IMR-90 (cell line): ENCODE results near the gene IFI35. TPM values are rescaled to one million over a fixed set of nuclear protein-coding genes. Genes with fewer than 3 reads are reported as not detected.
A peak's percentile ranks its signal among the peaks of the same experiment; 100 is the strongest.

Experiments used
- ATAC-seq: fragments of 200-7000 bp; cut with Tn5 transposase; 2 replicates; pipeline ENCODE4 v1.9.1; 2020; ENCODE audit warnings: low read depth, mild to moderate bottlenecking, moderate library complexity
- BruUV-seq: library from RNA; stranded (reverse); fragments of 400-500 nt; replicated peaks from 2 replicates; lab custom pipeline; 2021; lab: Mats Ljungman, UMichigan
- CTCF ChIA-PET: fragments of 300-600 bp; formaldehyde crosslinking; extraction: SDS; loops from one replicate; lab custom pipeline; 2021; ENCODE audit warnings: antibody characterized with exemption; lab: Yijun Ruan, JAX
- POLR2A ChIA-PET: fragments of 300-600 bp; sonication (Branson Sonifier 250); formaldehyde crosslinking; loops from one replicate; lab custom pipeline; 2022; ENCODE audit warnings: antibody characterized with exemption; ENCODE audit not compliant: unreplicated experiment; lab: Charles Lee
- DNase-seq: peaks from one replicate; pipeline ENCODE4 v3.0.0; 2013
- H2AFZ ChIP-seq: replicated peaks from 2 replicates; pipeline ENCODE3; 2013; ENCODE audit warnings: low read length, mild to moderate bottlenecking; ENCODE audit not compliant: poor library complexity
- H2AK5ac ChIP-seq: 2 replicates; pipeline ENCODE4 v1.6.1; 2013; ENCODE audit warnings: low read depth, low read length, inconsistent platforms
- H2AK9ac ChIP-seq: replicated peaks from 2 replicates; pipeline ENCODE3; 2013; ENCODE audit warnings: mild to moderate bottlenecking, low read depth, low read length, moderate library complexity; ENCODE audit not compliant: poor library complexity
- H2BK120ac ChIP-seq: 2 replicates; pipeline ENCODE4 v1.6.1; 2013; ENCODE audit warnings: low read depth, low read length, inconsistent platforms
- H2BK15ac ChIP-seq: 3 replicates; pipeline ENCODE4 v1.6.1; 2013; ENCODE audit warnings: low read depth, low read length, inconsistent platforms
- H2BK20ac ChIP-seq: 2 replicates; pipeline ENCODE4 v1.6.1; 2013; ENCODE audit warnings: low read depth, mild to moderate bottlenecking, inconsistent platforms, low read length, moderate library complexity
- H2BK5ac ChIP-seq: 2 replicates; pipeline ENCODE4 v1.6.1; 2013; ENCODE audit warnings: mild to moderate bottlenecking, low read depth, low read length, inconsistent platforms; ENCODE audit not compliant: poor library complexity, severe bottlenecking
- H3K14ac ChIP-seq: replicated peaks from 2 replicates; pipeline ENCODE4 v1.6.1; 2013; ENCODE audit warnings: low read depth, low read length, inconsistent platforms
- H3K18ac ChIP-seq: 2 replicates; pipeline ENCODE4 v1.6.1; 2013; ENCODE audit warnings: low read depth, low read length, control low read depth
- H3K23ac ChIP-seq: 2 replicates; pipeline ENCODE4 v1.6.1; 2013; ENCODE audit warnings: low read depth, low read length, inconsistent platforms
- H3K27ac ChIP-seq: 2 replicates; pipeline ENCODE4 v1.5.1; 2013; ENCODE audit warnings: mild to moderate bottlenecking, control low read depth, low read length; ENCODE audit not compliant: insufficient read depth
- H3K27me3 ChIP-seq: 2 replicates; pipeline ENCODE4 v1.6.1; 2013; ENCODE audit warnings: low read length; ENCODE audit not compliant: control insufficient read depth, insufficient read depth
- H3K36me3 ChIP-seq: 2 replicates; pipeline ENCODE4 v1.6.1; 2013; ENCODE audit warnings: low read length, mixed read lengths; ENCODE audit not compliant: control insufficient read depth, insufficient read depth
- H3K4ac ChIP-seq: 2 replicates; pipeline ENCODE4 v1.6.1; 2013; ENCODE audit warnings: low read depth, low read length, inconsistent platforms
- H3K4me1 ChIP-seq: 2 replicates; pipeline ENCODE4 v1.6.1; 2013; ENCODE audit warnings: low read length, mixed read lengths; ENCODE audit not compliant: control insufficient read depth, insufficient read depth
- H3K4me2 ChIP-seq: 2 replicates; pipeline ENCODE4 v1.6.1; 2013; ENCODE audit warnings: low read depth, mild to moderate bottlenecking, control low read depth, low read length, moderate library complexity
- H3K4me3 ChIP-seq: 2 replicates; pipeline ENCODE4 v1.5.1; 2013; ENCODE audit warnings: low read depth, mild to moderate bottlenecking, control low read depth, low read length, moderate library complexity; ENCODE audit not compliant: insufficient read depth
- H3K56ac ChIP-seq: 2 replicates; pipeline ENCODE4 v1.6.1; 2013; ENCODE audit warnings: low read length, inconsistent platforms; ENCODE audit not compliant: insufficient read depth; ENCODE audit errors: extremely low read depth
- H3K79me1 ChIP-seq, 2 experiments: 2 replicates each; pipeline ENCODE4 v1.6.1; 2013; ENCODE audit warnings: low read length in 2 of 2, inconsistent platforms in 1 of 2, low read depth in 1 of 2
- H3K9ac ChIP-seq: 2 replicates; pipeline ENCODE4 v1.6.1; 2013; ENCODE audit warnings: low read depth, low read length, control low read depth
- H3K9me1 ChIP-seq: 2 replicates; pipeline ENCODE4 v1.6.1; 2013; ENCODE audit warnings: low read length, inconsistent platforms; ENCODE audit not compliant: insufficient read depth
- H3K9me3 ChIP-seq: 2 replicates; pipeline ENCODE4 v1.6.1; 2013; ENCODE audit warnings: low read length; ENCODE audit not compliant: control insufficient read depth, insufficient read depth
- H4K20me1 ChIP-seq: 2 replicates; pipeline ENCODE4 v1.6.1; 2013; ENCODE audit warnings: low read length, inconsistent platforms; ENCODE audit not compliant: insufficient read depth
- H4K5ac ChIP-seq: 2 replicates; pipeline ENCODE4 v1.6.1; 2013; ENCODE audit warnings: mild to moderate bottlenecking, low read depth, low read length, control low read depth
- H4K8ac ChIP-seq, 2 experiments: 2 replicates each; pipeline ENCODE4 v1.6.1; 2013; ENCODE audit warnings: low read depth in 2 of 2, low read length in 2 of 2, control low read depth in 1 of 2, inconsistent platforms in 1 of 2
- H4K91ac ChIP-seq: 2 replicates; pipeline ENCODE4 v1.6.1; 2013; ENCODE audit warnings: low read depth, low read length, inconsistent platforms; ENCODE audit not compliant: insufficient read depth
- BHLHE40 ChIP-seq: fragments of 150-350 bp; IDR thresholded peaks from 2 replicates; pipeline ENCODE4 v1.6.1; 2016; ENCODE audit warnings: mild to moderate bottlenecking, low read depth, low read length
- CEBPB ChIP-seq: IDR thresholded peaks from 2 replicates; pipeline ENCODE4 v1.6.1; 2012; ENCODE audit warnings: low read depth, low read length, improper control_type of control experiment
- CHD1 ChIP-seq: IDR thresholded peaks from 2 replicates; pipeline ENCODE4 v1.6.1; 2012; ENCODE audit warnings: low read depth, low read length, improper control_type of control experiment
- CTCF ChIP-seq: conservative IDR thresholded peaks from 2 replicates; pipeline ENCODE4 v1.5.1; 2012; ENCODE audit warnings: mild to moderate bottlenecking, low read depth, low read length, improper control_type of control experiment
- MAFK ChIP-seq: IDR thresholded peaks from 2 replicates; pipeline ENCODE4 v1.6.1; 2012; ENCODE audit warnings: low read depth, low read length, improper control_type of control experiment
- MAZ ChIP-seq: IDR thresholded peaks from 2 replicates; pipeline ENCODE4 v1.6.1; 2012; ENCODE audit warnings: low read depth, mild to moderate bottlenecking, low read length, improper control_type of control experiment, moderate library complexity, borderline replicate concordance
- MXI1 ChIP-seq: IDR thresholded peaks from 2 replicates; pipeline ENCODE4 v1.6.1; 2012; ENCODE audit warnings: low read depth, mild to moderate bottlenecking, low read length, moderate library complexity, borderline replicate concordance
- NFE2L2 ChIP-seq: fragments of 150-350 bp; IDR thresholded peaks from 2 replicates; pipeline ENCODE4 v1.6.1; 2016; ENCODE audit warnings: low read depth, mild to moderate bottlenecking, low read length
- POLR2A ChIP-seq: IDR thresholded peaks from 2 replicates; pipeline ENCODE4 v1.6.1; 2012; ENCODE audit warnings: mild to moderate bottlenecking, low read depth, low read length
- RAD21 ChIP-seq: IDR thresholded peaks from 2 replicates; pipeline ENCODE4 v1.6.1; 2012; ENCODE audit warnings: low read length, improper control_type of control experiment
- RCOR1 ChIP-seq: IDR thresholded peaks from 2 replicates; pipeline ENCODE4 v1.6.1; 2012; ENCODE audit warnings: mild to moderate bottlenecking, low read length, improper control_type of control experiment; ENCODE audit not compliant: insufficient replicate concordance
- RFX5 ChIP-seq: IDR thresholded peaks from 2 replicates; pipeline ENCODE4 v1.8.0; 2012; ENCODE audit warnings: low read depth, mild to moderate bottlenecking, low read length, moderate library complexity
- SMC3 ChIP-seq: fragments of 150-350 bp; IDR thresholded peaks from 2 replicates; pipeline ENCODE4 v1.6.1; 2016; ENCODE audit warnings: low read depth, mild to moderate bottlenecking, antibody characterized with exemption, low read length, moderate library complexity
- WGBS, 2 experiments: methylation state at CpG; one replicate each; pipeline versions ENCODE4 v1.1.5 to v1.1.7; 2013; ENCODE audit warnings: missing lambda C conversion rate in 2 of 2; ENCODE audit not compliant: insufficient read length in 1 of 2; ENCODE audit errors: extremely low coverage in 2 of 2; 5-methylcytosine and 5-hydroxymethylcytosine counted together
- dilution Hi-C: fragments of 300-500 bp; cut with HindIII; formaldehyde crosslinking; loops from one replicate; pipeline ENCODE4 v1.14.3; 2018; ENCODE audit warnings: low sequenced_read_pairs; ENCODE audit not compliant: unreplicated experiment
- in situ Hi-C: fragments of 300-500 bp; cut with MboI; formaldehyde crosslinking; loops from 3 replicates; pipeline ENCODE4 v1.14.3; 2019; ENCODE audit warnings: low sequenced_read_pairs, inconsistent platforms, mixed read lengths
- intact Hi-C: fragments of 100-400 bp; cut with micrococcal nuclease; formaldehyde crosslinking; loops from 2 replicates; pipeline ENCODE4 v1.10.0; 2022
- polyA plus RNA-seq, 3 experiments: library from polyadenylated mRNA; depleted of rRNA; stranded (reverse); fragments of >200 nt; gene quantifications; 2 replicates each; pipeline ENCODE4 v1.2.3, GENCODE V29; 2012; ENCODE audit warnings: low replicate concordance in 1 of 3
- total RNA-seq: library from RNA; depleted of rRNA; stranded (reverse); fragments of >200 nt; gene quantifications from 2 replicates; pipeline ENCODE4 v1.2.3, GENCODE V29; 2012
- TF ChIP-seq, protein P1 (sequence below): fragments of 150-350 bp; IDR thresholded peaks from 2 replicates; pipeline ENCODE4 v1.6.1; 2017; ENCODE audit warnings: mild to moderate bottlenecking, antibody characterized with exemption, low read length, low read depth
- TF ChIP-seq, protein P2 (sequence below): fragments of 150-350 bp; IDR thresholded peaks from 2 replicates; pipeline ENCODE4 v1.6.1; 2016; ENCODE audit warnings: low read depth, mild to moderate bottlenecking, low read length, moderate library complexity, borderline replicate concordance

The IFI35 gene
- total and polyA plus RNA-seq, 2 of the 4 experiments (the other 2 are of a cell fraction): 15.8 to 17.0 TPM

DNA sequence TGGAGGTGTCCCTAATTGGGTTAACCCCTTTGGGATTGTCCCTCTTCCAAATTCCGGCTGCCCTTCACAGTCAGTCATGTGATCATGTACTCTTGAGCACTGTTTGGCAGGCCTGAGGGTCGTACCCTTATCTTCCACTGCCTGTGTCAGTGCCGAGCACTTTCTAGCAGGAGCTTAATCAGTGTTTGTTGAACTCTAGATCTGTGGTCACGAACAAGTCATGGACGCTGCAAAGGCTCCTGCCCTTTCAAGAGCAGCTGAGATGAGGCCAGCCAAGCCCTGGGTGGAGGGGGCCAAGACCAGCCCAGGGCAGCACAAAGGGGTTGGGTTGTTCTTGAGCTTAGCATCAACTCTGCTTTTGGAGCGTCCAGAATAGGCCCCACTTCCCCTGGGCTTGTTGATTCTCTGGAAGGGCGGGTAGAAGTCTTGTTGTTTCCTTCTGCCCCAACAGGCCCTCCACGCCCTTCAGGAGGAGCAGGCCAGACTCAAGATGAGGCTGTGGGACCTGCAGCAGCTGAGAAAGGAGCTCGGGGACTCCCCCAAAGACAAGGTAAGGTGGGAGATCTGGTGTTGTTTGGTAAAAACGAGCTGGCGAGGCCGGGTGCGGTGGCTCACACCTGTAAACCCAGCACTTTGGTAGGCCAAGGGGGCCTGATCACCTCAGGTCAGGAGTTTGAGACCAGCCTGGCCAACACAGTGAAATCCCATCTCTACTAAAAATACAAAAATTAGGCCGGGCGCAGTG is 5.3 kb downstream of the IFI35 start:
- H4K5ac ChIP-seq: no peak overlapping the region
- no peak overlapping the region for H3K23ac ChIP-seq
- H3K4me1 ChIP-seq: no peaks in the 10 kb centered on the region
- no peak overlapping the region for H2AK9ac ChIP-seq
- no peak overlapping the region for H2BK20ac ChIP-seq
- no peak overlapping the region for H3K56ac ChIP-seq
- H3K4me3 ChIP-seq: no peak overlapping the region
- peak overlapping the region; percentile 33 for H2AFZ ChIP-seq
- CTCF ChIA-PET: no interaction called here
- H3K27ac ChIP-seq: no peak overlapping the region
- no peak overlapping the region for H3K9ac ChIP-seq
- H3K9me1 ChIP-seq: peaks cover 10% of the 10 kb centered on the region
- H3K9me3 ChIP-seq: no peaks in the 10 kb centered on the region
- no peak overlapping the region for H2AK5ac ChIP-seq
- no TSS peak for BruUV-seq
- 74% methylated on average over 3 of the region's 15 CpGs; no CpG with 5 or more reads in 1 of the 2 experiments for WGBS, 2 experiments
- H4K20me1 ChIP-seq: peaks cover 10% of the 10 kb centered on the region; the same call in 1 of the 2 replicates
- ATAC-seq (no peak), DNase-seq (no peak)
- no peaks in the 10 kb centered on the region for H3K27me3 ChIP-seq
- no peak overlapping the region for H3K18ac ChIP-seq
- no peak overlapping the region for H4K91ac ChIP-seq
- no peak overlapping the region for H3K4me2 ChIP-seq
- POLR2A ChIA-PET: interaction anchor here (0.5 kb wide), 1 partner anchor 437 kb away, joined by 4 read pairs; no protein-coding TSS in a partner anchor
- H2BK15ac ChIP-seq: no peak overlapping the region
- intact Hi-C loops (no loop called here), dilution Hi-C loops (no loop called here), in situ Hi-C loops (no loop called here)
- H3K79me1 ChIP-seq: peaks cover 0 to 29% of the 10 kb centered on the region in 2 experiments; a peak in 3 of 4 replicates
- no peak overlapping the region for H2BK120ac ChIP-seq
- H2BK5ac ChIP-seq: no peak overlapping the region
- H4K8ac ChIP-seq: no peak overlapping the region
- no peak overlapping the region for H3K4ac ChIP-seq
- H3K14ac ChIP-seq: no peak overlapping the region
- peaks cover 40% of the 10 kb centered on the region for H3K36me3 ChIP-seq
- TF ChIP-seq MXI1 (no peak), CEBPB (no peak), CTCF (no peak), NFE2L2 (no peak), CHD1 (no peak), BHLHE40 (no peak), MAZ (no peak), POLR2A (no peak), RAD21 (no peak), RFX5 (no peak), RCOR1 (no peak), MAFK (no peak), SMC3 (no peak)
- TF ChIP-seq, protein P1, sequence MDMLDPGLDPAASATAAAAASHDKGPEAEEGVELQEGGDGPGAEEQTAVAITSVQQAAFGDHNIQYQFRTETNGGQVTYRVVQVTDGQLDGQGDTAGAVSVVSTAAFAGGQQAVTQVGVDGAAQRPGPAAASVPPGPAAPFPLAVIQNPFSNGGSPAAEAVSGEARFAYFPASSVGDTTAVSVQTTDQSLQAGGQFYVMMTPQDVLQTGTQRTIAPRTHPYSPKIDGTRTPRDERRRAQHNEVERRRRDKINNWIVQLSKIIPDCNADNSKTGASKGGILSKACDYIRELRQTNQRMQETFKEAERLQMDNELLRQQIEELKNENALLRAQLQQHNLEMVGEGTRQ: no peak
- TF ChIP-seq, protein P2, sequence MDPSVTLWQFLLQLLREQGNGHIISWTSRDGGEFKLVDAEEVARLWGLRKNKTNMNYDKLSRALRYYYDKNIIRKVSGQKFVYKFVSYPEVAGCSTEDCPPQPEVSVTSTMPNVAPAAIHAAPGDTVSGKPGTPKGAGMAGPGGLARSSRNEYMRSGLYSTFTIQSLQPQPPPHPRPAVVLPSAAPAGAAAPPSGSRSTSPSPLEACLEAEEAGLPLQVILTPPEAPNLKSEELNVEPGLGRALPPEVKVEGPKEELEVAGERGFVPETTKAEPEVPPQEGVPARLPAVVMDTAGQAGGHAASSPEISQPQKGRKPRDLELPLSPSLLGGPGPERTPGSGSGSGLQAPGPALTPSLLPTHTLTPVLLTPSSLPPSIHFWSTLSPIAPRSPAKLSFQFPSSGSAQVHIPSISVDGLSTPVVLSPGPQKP: no peak
